ENCODE measurements around the gene CELF2. TPM values are rescaled to one million over a fixed set of nuclear protein-coding genes. Genes with fewer than 3 reads are reported as not detected.

Gene CELF2
- total RNA-seq, 2 experiments from 2014 or later, result 179 to 182 TPM

DNA sequence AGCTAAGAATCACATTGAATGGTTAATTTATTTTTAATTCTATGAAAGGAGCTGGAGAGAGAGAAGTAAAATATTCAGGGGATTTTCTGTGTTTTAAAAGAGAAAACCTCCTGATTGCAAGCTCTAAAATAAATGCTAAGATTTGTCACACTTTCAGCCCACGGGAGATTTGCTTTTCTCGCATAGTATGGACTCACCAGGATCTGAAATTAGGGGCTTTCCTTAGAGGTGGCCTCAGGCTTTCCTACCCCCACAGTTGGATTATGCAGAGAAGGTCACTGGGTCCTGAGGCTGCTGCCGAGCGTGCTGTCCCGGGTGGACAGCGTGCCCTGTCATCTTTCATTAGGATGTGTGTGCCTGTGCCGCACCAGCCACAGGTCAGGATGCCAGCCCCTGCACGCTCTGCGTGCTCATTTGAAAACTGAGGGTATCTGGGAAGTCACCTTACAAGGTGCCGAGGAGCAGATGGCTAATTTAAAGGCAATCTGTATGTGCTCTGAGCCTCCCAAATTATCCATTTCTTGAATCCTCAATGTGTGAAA, 258.8 kb downstream of the CELF2 start:
- H3K4me1 Mint-ChIP-seq (ENCODE audit: low read depth), result peaks cover 7% of the 10 kb centered on the region
- no peak for DNase-seq
- H3K36me3 Mint-ChIP-seq (ENCODE audit: low read depth), result peaks cover 75% of the 10 kb centered on the region
- H3K27me3 Mint-ChIP-seq (ENCODE audit: low read depth), result no peaks in the 10 kb centered on the region
- no peak overlapping the region for H3K27ac Mint-ChIP-seq
- POLR2A ChIA-PET, result interaction anchor here (0.6 kb wide), 1 partner anchor 117 kb away, joined by 3 read pairs; no protein-coding TSS in a partner anchor
- CTCF ChIA-PET, result no interaction called here
- H3K9me3 Mint-ChIP-seq (ENCODE audit: insufficient read depth), result no peaks in the 10 kb centered on the region
- H3K4me3 Mint-ChIP-seq, result no peak overlapping the region
- no peak for ATAC-seq

DNA sequence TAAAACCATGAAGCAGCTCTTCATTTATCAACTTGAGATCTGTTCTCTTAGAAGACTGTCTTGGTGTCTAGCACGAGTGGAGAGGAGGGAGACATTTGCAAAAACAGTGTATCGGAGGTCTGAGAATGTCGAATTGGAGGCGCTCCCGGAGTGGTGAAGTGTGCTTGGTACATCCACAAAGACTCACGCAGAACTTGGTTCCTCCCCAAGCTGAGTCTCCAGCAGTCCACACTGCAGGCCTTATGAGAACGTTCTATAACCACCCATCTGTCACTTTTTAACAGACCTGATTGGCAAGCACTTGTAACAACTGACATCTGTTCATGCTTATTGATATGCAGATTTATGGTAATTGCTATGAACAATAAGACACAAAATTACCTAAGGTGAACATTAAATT, 261.6 kb downstream of the CELF2 start:
- CTCF ChIA-PET, result no interaction called here
- Mint-ChIP-seq H3K4me3 (no peak overlapping the region), H3K9me3 (ENCODE audit: insufficient read depth) (no peaks in the 10 kb centered on the region), H3K27ac (no peak overlapping the region), H3K36me3 (ENCODE audit: low read depth) (peaks cover 49% of the 10 kb centered on the region), H3K4me1 (ENCODE audit: low read depth) (peaks cover 7% of the 10 kb centered on the region), H3K27me3 (ENCODE audit: low read depth) (no peaks in the 10 kb centered on the region)
- DNase-seq, result no peak
- POLR2A ChIA-PET, result no interaction called here
- ATAC-seq, result no peak

DNA sequence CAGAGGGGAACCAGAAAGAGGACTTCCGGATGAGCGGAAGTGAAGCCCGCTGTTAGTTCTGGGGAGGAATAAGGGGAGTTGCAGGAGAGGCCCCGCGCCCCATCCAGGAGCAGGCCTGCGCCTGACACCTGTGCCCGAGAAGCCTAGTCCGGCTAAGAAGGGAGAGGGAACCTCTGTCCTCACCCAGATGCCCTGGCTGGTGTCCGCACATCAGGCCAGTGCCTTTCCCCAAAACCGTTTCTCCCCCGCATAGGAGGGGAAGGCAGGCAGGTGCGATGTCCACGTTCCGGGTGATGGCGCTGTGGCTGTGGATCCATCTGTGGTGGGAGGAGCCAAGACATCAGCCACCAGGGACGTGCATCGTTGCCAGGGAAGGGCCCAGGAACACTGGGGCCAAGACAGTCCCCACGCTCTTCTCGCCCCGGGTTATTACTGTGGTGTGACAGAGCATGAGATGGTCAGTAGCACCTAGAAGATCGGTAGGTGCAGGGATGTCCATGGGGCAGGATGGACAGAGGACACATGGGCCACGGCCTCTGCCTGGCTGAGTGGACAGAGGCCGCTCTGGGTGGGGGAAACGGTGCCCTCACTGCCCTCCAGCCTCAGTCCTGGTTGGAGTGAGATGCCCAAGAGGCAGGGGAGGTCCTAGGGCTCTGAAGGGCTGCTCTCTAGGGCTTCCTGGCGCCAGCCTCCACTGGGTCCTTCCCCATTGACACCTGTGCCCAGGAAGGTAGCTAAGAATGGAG, 262.7 kb downstream of the CELF2 start:
- H3K36me3 Mint-ChIP-seq (ENCODE audit: low read depth), result peaks cover 39% of the 10 kb centered on the region
- peak overlapping the region; percentile 52 for H3K27ac Mint-ChIP-seq
- POLR2A ChIA-PET, result interaction anchor here (0.8 kb wide), 1 partner anchor 38 kb away, joined by 3 read pairs; no protein-coding TSS in a partner anchor
- DNase-seq, result no peak
- H3K4me1 Mint-ChIP-seq (ENCODE audit: low read depth), result peaks cover 7% of the 10 kb centered on the region
- H3K4me3 Mint-ChIP-seq, result no peak overlapping the region
- peak; percentile 13 for ATAC-seq
- CTCF ChIA-PET, result no interaction called here
- H3K9me3 Mint-ChIP-seq (ENCODE audit: insufficient read depth), result no peaks in the 10 kb centered on the region
- H3K27me3 Mint-ChIP-seq (ENCODE audit: low read depth), result no peaks in the 10 kb centered on the region

GRCh38 chr10:11282156-11282555, 264.5 kb downstream of the CELF2 start:
- ATAC-seq, result no peak
- CTCF ChIA-PET, result interaction anchor here (1.9 kb wide), 1 partner anchor 12 kb away, joined by 7 read pairs; no protein-coding TSS in a partner anchor
- H3K9me3 Mint-ChIP-seq (ENCODE audit: insufficient read depth), result no peaks in the 10 kb centered on the region
- peaks cover 38% of the 10 kb centered on the region for H3K36me3 Mint-ChIP-seq (ENCODE audit: low read depth)
- peak overlapping the region; percentile 43 for H3K27ac Mint-ChIP-seq
- POLR2A ChIA-PET, result no interaction called here
- DNase-seq, result no peak
- H3K27me3 Mint-ChIP-seq (ENCODE audit: low read depth), result no peaks in the 10 kb centered on the region
- peaks cover 7% of the 10 kb centered on the region for H3K4me1 Mint-ChIP-seq (ENCODE audit: low read depth)
- no peak overlapping the region for H3K4me3 Mint-ChIP-seq

DNA sequence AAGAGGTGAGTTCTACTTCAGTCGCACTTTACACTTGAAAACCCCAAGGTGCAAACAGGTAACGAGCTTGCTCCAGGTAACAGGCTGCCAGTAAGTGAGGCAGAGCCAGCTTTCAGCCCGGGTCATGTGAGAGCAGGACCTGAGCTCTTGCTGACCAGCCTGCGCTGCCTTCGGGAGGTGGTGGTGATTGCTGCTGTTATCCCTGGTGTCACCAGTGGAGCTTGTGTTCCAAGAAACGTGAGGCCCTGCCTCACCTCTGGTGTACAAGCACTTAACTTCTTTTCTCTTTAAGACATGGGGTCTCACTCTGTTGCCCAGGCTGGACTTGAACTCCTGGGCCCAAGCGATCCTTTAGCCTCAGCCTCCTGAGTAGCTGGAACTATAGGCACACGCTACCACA, 265.0 kb downstream of the CELF2 start:
- Mint-ChIP-seq H3K4me1 (ENCODE audit: low read depth) (peaks cover 7% of the 10 kb centered on the region), H3K4me3 (no peak overlapping the region), H3K27me3 (ENCODE audit: low read depth) (no peaks in the 10 kb centered on the region), H3K27ac (peak overlapping the region; percentile 43), H3K9me3 (ENCODE audit: insufficient read depth) (no peaks in the 10 kb centered on the region), H3K36me3 (ENCODE audit: low read depth) (peaks cover 37% of the 10 kb centered on the region)
- ATAC-seq, result no peak
- POLR2A ChIA-PET, result interaction anchor here (0.7 kb wide), 1 partner anchor 171 kb away, joined by 4 read pairs; no protein-coding TSS in a partner anchor
- CTCF ChIA-PET, result interaction anchor here (1.9 kb wide), 1 partner anchor 12 kb away, joined by 7 read pairs; no protein-coding TSS in a partner anchor
- no peak for DNase-seq

DNA sequence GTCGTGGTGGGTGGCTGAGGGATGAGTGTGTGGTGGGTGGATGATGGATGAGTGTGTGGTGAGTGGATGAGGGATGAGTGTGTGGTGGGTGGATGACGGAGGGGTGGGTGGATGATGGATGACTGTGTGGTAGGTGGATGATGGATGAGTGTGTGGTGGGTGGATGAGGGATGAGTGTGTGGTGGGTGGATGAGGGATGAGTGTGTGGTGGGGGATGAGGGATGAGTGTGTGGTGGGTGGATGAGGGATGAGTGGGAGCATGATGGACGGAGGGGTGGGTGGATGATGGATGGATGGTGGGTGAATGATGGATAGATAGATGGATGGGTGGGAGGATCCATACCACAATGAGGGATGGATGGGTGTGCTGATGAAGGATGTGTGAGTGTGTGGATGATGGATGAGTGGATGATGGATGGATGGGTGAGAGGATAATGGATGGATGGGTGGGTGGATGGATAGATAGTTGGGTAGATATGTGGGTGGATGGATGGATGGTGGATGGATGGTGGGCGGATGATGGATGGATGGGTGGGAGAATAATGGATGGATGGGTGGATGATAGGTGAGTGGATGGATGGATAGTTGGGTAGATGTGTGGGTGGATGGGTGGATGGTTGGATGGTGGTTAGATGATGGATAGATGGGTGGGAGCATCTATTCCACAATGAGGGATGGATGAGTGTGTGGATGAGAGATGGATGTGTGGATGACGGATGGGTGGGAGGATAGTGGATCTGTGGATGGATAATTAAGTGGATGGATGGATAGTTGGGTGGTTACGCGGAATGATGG, 266.8 kb downstream of the CELF2 start:
- ATAC-seq (no peak), DNase-seq (no peak)
- Mint-ChIP-seq H3K4me3 (no peak overlapping the region), H3K9me3 (ENCODE audit: insufficient read depth) (no peaks in the 10 kb centered on the region), H3K4me1 (ENCODE audit: low read depth) (peaks cover 10% of the 10 kb centered on the region), H3K27me3 (ENCODE audit: low read depth) (no peaks in the 10 kb centered on the region), H3K27ac (no peak overlapping the region), H3K36me3 (ENCODE audit: low read depth) (peaks cover 36% of the 10 kb centered on the region)
- ChIA-PET POLR2A (no interaction called here), CTCF (no interaction called here)

DNA sequence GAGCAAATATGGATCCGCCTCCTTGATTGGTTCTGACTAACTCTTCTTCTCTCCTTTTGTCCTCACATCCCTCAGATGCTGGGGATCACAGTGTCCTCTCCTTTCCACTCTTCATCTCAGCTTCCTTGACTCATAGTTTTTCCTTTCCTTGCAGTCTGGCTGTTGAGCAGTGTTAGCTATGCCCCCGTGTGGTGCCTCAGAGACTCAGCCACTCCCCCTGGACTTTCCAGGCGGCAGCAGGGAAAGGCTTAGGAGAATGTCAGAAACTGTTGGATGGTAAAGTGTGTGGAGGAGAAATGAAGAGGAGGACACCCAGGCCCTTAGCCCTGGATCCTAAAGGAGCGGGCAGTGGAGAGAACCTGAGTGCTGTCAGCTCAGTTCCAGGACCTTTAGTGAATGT, 267.5 kb downstream of the CELF2 start:
- Mint-ChIP-seq H3K27me3 (ENCODE audit: low read depth) (no peaks in the 10 kb centered on the region), H3K4me3 (no peak overlapping the region), H3K9me3 (ENCODE audit: insufficient read depth) (no peaks in the 10 kb centered on the region), H3K27ac (no peak overlapping the region), H3K36me3 (ENCODE audit: low read depth) (peaks cover 43% of the 10 kb centered on the region), H3K4me1 (ENCODE audit: low read depth) (peaks cover 8% of the 10 kb centered on the region)
- DNase-seq (no peak), ATAC-seq (no peak)
- ChIA-PET CTCF (no interaction called here), POLR2A (no interaction called here)

DNA sequence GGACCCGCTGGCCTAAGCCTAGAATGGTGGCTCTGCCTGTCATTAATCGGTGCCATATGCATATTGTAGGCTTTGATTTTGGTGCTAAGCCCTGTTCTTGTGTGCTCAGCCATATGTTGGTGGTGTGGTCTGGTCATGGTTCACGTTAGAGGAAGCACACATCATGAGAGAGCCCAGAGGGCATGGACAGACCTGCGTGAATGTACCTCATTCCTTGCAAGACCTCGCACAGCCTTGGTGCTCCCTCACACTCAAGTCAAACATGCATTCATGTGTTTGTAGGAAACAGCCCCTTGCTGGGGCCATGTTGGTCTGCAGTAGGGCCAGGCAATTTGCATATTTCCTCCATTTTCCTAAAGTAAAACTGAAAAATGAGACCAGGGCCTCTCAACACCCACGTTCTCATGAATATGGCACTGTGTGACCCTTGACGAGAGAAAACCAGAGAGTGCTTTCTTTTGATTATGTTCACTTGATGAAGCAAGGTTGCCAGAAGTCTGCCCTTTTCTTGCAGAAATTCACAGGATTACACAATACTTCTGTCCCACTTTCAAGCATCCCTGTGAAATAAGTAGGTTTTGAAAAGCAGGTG, 268.7 kb downstream of the CELF2 start:
- H3K27ac Mint-ChIP-seq, result peak overlapping the region; percentile 50
- no peaks in the 10 kb centered on the region for H3K9me3 Mint-ChIP-seq (ENCODE audit: insufficient read depth)
- ChIA-PET CTCF (no interaction called here), POLR2A (no interaction called here)
- DNase-seq (no peak), ATAC-seq (peak; percentile 9)
- H3K36me3 Mint-ChIP-seq (ENCODE audit: low read depth), result peaks cover 53% of the 10 kb centered on the region
- H3K27me3 Mint-ChIP-seq (ENCODE audit: low read depth), result no peaks in the 10 kb centered on the region
- no peak overlapping the region for H3K4me3 Mint-ChIP-seq
- peaks cover 3% of the 10 kb centered on the region for H3K4me1 Mint-ChIP-seq (ENCODE audit: low read depth)

- H3K27ac Mint-ChIP-seq, result peak overlapping the region; percentile 81
- ChIA-PET POLR2A (no interaction called here), CTCF (no interaction called here)
- H3K9me3 Mint-ChIP-seq (ENCODE audit: insufficient read depth), result no peaks in the 10 kb centered on the region
- peaks cover 72% of the 10 kb centered on the region for H3K36me3 Mint-ChIP-seq (ENCODE audit: low read depth)
- no peak for DNase-seq
- ATAC-seq, result no peak
- no peaks in the 10 kb centered on the region for H3K27me3 Mint-ChIP-seq (ENCODE audit: low read depth)
- H3K4me1 Mint-ChIP-seq (ENCODE audit: low read depth), result peaks cover 7% of the 10 kb centered on the region
- no peak overlapping the region for H3K4me3 Mint-ChIP-seq
Measured at GRCh38 chr10:11288302-11288701, 270.6 kb downstream of the CELF2 start.

DNA sequence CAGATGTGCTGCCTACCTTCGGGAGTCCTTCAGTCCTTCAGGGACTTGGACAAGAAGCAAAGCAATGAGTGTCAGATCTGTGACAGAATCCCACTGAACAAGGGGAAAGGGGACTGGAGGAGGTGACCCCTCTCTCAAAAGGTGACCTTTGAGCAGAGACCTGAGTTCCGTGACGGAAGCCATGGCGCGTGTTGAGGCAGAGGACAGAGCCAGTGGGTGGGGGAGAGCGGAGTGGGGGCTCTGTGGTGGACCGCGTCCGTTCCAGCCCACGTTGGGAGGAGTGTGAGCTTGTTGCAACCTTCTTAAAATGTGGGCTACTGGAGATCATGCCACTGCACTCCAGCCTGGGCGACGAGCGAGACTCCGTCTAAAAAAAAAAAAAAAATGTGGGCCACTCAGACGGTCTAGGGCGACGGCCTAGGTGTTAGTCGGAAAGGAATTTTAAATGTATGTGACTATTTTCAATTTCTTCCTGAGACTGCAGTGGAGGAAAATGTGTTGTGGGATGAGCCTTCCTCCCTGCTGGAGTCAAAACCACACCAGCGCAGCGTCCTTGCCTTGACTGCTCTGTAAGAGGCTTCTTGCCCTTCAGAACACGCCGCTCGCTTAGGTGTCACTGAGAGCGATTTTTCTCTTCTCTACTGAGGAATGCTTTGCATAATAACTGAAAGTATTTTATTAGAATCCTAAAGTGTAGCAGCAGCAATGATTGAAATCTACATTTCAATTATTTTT, 272.7 kb downstream of the CELF2 start:
- ATAC-seq (no peak), DNase-seq (no peak)
- ChIA-PET CTCF (no interaction called here), POLR2A (no interaction called here)
- peaks cover 10% of the 10 kb centered on the region for H3K4me1 Mint-ChIP-seq (ENCODE audit: low read depth)
- H3K27me3 Mint-ChIP-seq (ENCODE audit: low read depth), result no peaks in the 10 kb centered on the region
- H3K36me3 Mint-ChIP-seq (ENCODE audit: low read depth), result peaks cover 91% of the 10 kb centered on the region
- H3K4me3 Mint-ChIP-seq, result no peak overlapping the region
- H3K9me3 Mint-ChIP-seq (ENCODE audit: insufficient read depth), result no peaks in the 10 kb centered on the region
- H3K27ac Mint-ChIP-seq, result peak overlapping the region; percentile 37

- POLR2A ChIA-PET, result no interaction called here
Measured at GRCh38 chr10:11292576-11293302, 275.1 kb downstream of the CELF2 start.

More at GRCh38 chr10:11292576-11293302, 275.1 kb downstream of the CELF2 start:
- Mint-ChIP-seq H3K36me3 (ENCODE audit: low read depth) (peaks cover 93% of the 10 kb centered on the region), H3K27me3 (ENCODE audit: low read depth) (no peaks in the 10 kb centered on the region), H3K4me3 (no peak overlapping the region), H3K9me3 (ENCODE audit: insufficient read depth) (no peaks in the 10 kb centered on the region), H3K27ac (peak overlapping the region; percentile 30), H3K4me1 (ENCODE audit: low read depth) (peaks cover 12% of the 10 kb centered on the region)
- no peak for DNase-seq
- no peak for ATAC-seq
- CTCF ChIA-PET, result no interaction called here
